Activated CD8-positive, alpha-beta T cell treated with anti-CD3 and anti-CD28 coated beads, Interleukin-2, amount 10 ng/mL, durations not matched to agents 7 days and 5 days (primary cell): ENCODE data around the gene ZNF648. TPM values are rescaled to one million over a fixed set of nuclear protein-coding genes. Genes with fewer than 3 reads are reported as not detected.
"Not testable (repeated sequence)": the region's sequence is repeated elsewhere in the genome, so short reads cannot be mapped to it uniquely, and the experiment has no call there.

ENCODE experiments used
- ATAC-seq: fragments of 150-1000 bp; cut with Tn5 transposase; one replicate; pipeline ENCODE4 v1.10.0; 2021; ENCODE audit warnings: moderate library complexity
- CTCF ChIA-PET: fragments of 350-600 bp; sonication (Branson Sonifier 250); formaldehyde crosslinking; loops from one replicate; lab custom pipeline; 2021; ENCODE audit warnings: antibody characterized with exemption; lab: Charles Lee
- POLR2A ChIA-PET: fragments of 350-600 bp; sonication (Branson Sonifier 250); formaldehyde crosslinking; loops from one replicate; lab custom pipeline; 2021; ENCODE audit warnings: antibody characterized with exemption; lab: Charles Lee
- DNase-seq: peaks from one replicate; pipeline ENCODE4 v3.0.0-alpha.2; 2020
- H3K27ac Mint-ChIP-seq: one replicate; pipeline ENCODE4 v1.8.0; 2021; ENCODE audit warnings: mild to moderate bottlenecking, mixed read lengths
- H3K27me3 Mint-ChIP-seq: one replicate; pipeline ENCODE4 v1.8.0; 2021; ENCODE audit warnings: low read depth, mixed read lengths
- H3K36me3 Mint-ChIP-seq: one replicate; pipeline ENCODE4 v1.8.0; 2021; ENCODE audit warnings: low read depth, mixed read lengths
- H3K4me1 Mint-ChIP-seq: one replicate; pipeline ENCODE4 v1.8.0; 2021; ENCODE audit warnings: low read depth, mixed read lengths
- H3K4me3 Mint-ChIP-seq: one replicate; pipeline ENCODE4 v1.8.0; 2021; ENCODE audit warnings: mild to moderate bottlenecking, mixed read lengths
- H3K9me3 Mint-ChIP-seq: one replicate; pipeline ENCODE4 v1.8.0; 2022; ENCODE audit warnings: mixed read lengths; ENCODE audit not compliant: insufficient read depth
- total RNA-seq, 2 experiments: library from RNA; stranded (reverse); gene quantifications; one replicate each; pipeline ENCODE4 v1.2.3, GENCODE V29; 2021

ZNF648 gene, protein sequence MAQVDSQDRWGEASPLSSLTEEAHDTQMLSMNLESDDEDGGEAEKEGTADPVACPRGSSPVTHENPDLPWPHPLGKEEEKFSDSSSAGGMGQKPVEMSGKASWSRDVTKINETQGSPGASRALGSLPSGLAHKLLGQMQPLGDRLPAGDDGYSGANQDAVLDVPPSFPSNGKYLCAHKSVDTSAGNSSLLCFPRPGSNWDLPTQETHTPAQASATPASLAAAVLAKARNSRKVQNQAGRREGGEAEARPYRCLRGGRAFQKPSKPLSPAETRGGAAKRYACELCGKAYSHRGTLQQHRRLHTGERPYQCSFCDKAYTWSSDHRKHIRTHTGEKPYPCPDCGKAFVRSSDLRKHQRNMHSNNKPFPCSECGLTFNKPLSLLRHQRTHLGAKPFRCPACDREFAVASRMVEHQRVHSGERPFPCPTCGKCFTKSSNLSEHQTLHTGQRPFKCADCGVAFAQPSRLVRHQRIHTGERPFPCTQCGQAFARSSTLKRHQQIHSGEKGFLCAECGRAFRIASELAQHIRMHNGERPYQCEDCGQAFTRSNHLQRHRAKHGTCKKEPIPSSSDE
- total RNA-seq = not detected

DNA sequence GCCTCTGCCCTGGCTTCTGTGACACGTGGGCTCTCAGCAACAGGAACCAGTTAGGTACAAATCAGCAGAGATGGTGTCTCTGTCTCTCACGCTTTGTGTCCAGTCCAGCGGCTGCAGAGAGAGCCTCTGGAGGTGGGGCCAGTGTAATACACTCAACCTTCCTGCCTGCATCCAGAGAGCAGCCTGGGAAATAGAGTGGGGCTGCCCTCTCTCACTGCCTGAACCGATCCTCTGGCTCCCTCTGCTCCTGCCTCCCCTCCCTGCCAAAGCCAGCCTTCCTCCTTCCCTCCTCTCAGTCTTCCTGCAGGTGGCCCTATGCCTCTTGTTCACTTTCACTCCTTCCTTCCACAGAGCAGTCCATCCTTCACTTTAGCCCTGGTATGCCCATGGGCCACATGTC lies at the start of gene ZNF648:
TSS of gene ZNF648 (minus strand) at position 119 of the 400 bp plus-strand sequence. CDS start 3,702 bp downstream, outside the sequence.
- DNase-seq (no peak), ATAC-seq (no peak)
- no peaks in the 10 kb centered on the region for H3K36me3 Mint-ChIP-seq
- H3K4me1 Mint-ChIP-seq = peaks cover 6% of the 10 kb centered on the region
- no peak within 1 kb of the TSS for H3K4me3 Mint-ChIP-seq
- ChIA-PET POLR2A (no interaction called here), CTCF (no interaction called here)
- peaks cover 45% of the 10 kb centered on the region for H3K27me3 Mint-ChIP-seq
- H3K27ac Mint-ChIP-seq = no peak within 1 kb of the TSS
- no peaks in the 10 kb centered on the region for H3K9me3 Mint-ChIP-seq

DNA sequence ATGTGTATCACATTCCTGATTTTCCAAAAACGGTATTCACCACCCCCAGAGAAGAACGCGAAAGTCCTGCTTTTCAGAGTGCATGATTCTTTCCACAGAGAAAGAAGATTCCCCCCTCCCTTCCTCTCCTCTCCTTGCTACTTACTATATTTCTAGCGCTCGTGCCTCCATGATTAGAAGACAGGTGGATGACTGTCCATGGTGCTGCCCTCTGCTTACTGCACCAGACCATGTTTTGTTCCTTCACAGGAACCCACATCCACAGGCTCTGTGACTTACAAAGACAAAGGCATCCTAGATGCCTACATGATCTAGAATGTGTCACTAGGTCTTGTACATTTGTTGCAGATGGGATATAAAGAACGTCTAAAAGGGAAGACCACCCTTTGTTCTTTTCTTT lies 49.1 kb upstream of the ZNF648 start:
- H3K27me3 Mint-ChIP-seq = peaks cover 26% of the 10 kb centered on the region
- H3K4me1 Mint-ChIP-seq = peaks cover 2% of the 10 kb centered on the region
- ChIA-PET CTCF (interaction anchor here (1.0 to 2.8 kb wide), 2 partner anchors 22 to 26 kb away, joined by 3 to 14 read pairs; no protein-coding TSS in a partner anchor), POLR2A (no interaction called here)
- H3K36me3 Mint-ChIP-seq = no peaks in the 10 kb centered on the region
- H3K27ac Mint-ChIP-seq = no peak overlapping the region
- DNase-seq (peak; percentile 48), ATAC-seq (no peak)
- H3K9me3 Mint-ChIP-seq = no peaks in the 10 kb centered on the region
- no peak overlapping the region for H3K4me3 Mint-ChIP-seq

DNA sequence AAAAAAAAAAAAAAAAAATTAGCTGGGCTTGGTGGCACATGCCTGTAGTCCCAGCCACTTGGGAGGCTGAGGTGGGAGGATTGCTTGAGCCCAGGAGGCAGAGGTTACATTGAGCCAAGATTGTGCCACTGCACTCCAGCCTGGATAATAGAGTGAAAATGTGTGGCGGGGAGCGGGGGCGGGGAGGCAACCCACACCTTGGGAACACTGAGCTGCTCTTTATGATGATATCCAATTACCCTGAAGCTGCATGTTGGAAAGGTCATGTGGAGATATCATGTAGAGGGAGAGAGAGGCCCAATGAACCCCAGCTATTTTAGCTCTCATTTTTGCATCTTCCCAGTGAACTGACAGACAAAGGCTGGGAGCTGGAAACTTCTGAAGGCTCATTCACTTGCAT lies 48.3 kb upstream of the ZNF648 start:
- CTCF ChIA-PET = interaction anchor here (1.0 to 3.9 kb wide), 5 partner anchors 21 to 33 kb away, joined by 3 to 20 read pairs (median 9); no protein-coding TSS in a partner anchor
- Mint-ChIP-seq H3K27ac (no peak overlapping the region), H3K27me3 (peaks cover 25% of the 10 kb centered on the region), H3K4me3 (no peak overlapping the region), H3K36me3 (no peaks in the 10 kb centered on the region), H3K4me1 (peaks cover 2% of the 10 kb centered on the region), H3K9me3 (no peaks in the 10 kb centered on the region)
- POLR2A ChIA-PET = no interaction called here
- ATAC-seq = no peak
- no peak for DNase-seq

DNA sequence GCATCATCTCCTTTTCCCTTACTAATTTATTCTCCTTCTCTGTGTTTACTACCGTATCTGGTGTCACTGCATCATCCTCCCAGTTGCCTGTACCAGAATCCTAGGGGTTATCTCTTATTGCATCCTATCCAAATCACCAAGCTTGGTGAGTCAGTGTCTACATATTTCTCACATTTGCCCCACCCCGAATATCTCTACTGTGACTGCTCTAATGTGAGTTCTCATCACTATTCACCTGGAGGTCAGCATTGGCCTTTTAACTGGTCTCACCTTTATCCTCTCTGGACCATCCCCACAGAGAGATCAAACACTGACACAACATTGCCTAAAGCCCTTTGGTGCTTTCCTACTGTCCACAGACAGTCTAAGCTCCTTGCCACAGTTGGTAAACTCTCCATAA lies 45.7 kb upstream of the ZNF648 start:
- Mint-ChIP-seq H3K4me3 (no peak overlapping the region), H3K36me3 (no peaks in the 10 kb centered on the region), H3K27me3 (peaks cover 33% of the 10 kb centered on the region), H3K27ac (no peak overlapping the region), H3K9me3 (no peaks in the 10 kb centered on the region), H3K4me1 (no peaks in the 10 kb centered on the region)
- DNase-seq = no peak
- no peak for ATAC-seq
- POLR2A ChIA-PET = no interaction called here
- CTCF ChIA-PET = interaction anchor here (2.9 to 3.9 kb wide), 2 partner anchors 27 to 36 kb away, joined by 9 to 20 read pairs; no protein-coding TSS in a partner anchor

DNA sequence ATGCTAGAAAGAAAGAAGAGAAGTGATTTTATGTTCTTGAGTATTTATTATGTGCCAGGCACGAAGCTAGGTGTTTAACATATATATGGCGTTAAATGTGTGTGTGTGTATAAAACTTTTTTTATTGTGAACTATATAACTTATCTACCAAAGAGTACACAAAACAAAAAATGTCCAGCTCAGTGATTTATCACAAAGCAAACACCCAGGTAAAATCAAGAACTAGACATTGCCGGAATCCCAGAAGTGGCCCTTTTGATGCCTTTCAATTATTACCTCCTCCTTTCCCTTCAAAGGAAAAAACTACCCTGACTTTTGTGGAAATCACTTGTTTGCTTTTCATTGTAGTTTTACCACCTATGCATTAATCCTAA lies 40.5 kb upstream of the ZNF648 start:
- Mint-ChIP-seq H3K9me3 (no peaks in the 10 kb centered on the region), H3K4me1 (no peaks in the 10 kb centered on the region), H3K36me3 (no peaks in the 10 kb centered on the region), H3K4me3 (no peak overlapping the region), H3K27ac (no peak overlapping the region), H3K27me3 (peaks cover 55% of the 10 kb centered on the region)
- ATAC-seq = no peak
- ChIA-PET POLR2A (no interaction called here), CTCF (interaction anchor here (1.7 kb wide), 1 partner anchor 22 kb away, joined by 3 read pairs; no protein-coding TSS in a partner anchor)
- no peak for DNase-seq

DNA sequence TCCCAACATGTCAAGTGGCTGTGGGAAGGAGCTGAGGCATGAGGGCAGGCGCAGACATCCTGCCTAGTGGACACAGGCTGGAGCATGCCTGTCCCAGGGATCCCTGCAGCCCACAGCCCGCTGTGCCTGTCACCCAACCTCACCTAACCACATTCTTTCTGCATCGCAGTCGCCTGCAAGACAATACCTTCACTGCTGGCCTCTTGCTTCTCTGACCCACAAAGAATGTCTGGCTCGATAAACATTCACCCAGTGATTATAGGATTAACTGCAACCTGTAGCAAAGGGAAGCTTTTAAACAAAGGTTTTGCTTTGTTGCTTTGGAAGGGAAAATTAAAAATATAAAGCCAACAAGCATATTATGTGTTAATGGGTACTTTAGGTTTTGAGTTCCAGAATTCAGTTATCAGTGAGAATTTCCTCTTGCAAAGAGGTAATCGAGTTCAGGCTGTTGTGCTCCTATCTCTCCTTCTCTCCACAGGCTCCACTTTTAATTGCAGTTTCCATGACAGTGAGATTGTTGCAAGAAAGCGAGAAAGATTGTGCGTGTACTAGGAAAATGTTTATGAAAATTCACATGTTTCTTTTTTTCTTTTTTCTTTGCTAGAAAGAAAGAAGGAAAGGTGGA lies 40.0 kb upstream of the ZNF648 start:
- DNase-seq (no peak), ATAC-seq (no peak)
- Mint-ChIP-seq H3K9me3 (no peaks in the 10 kb centered on the region), H3K27ac (no peak overlapping the region), H3K27me3 (peaks cover 55% of the 10 kb centered on the region), H3K4me1 (peaks cover 2% of the 10 kb centered on the region), H3K4me3 (no peak overlapping the region), H3K36me3 (no peaks in the 10 kb centered on the region)
- POLR2A ChIA-PET = no interaction called here
- CTCF ChIA-PET = interaction anchor here (1.7 kb wide), 1 partner anchor 21 kb away, joined by 3 read pairs; no protein-coding TSS in a partner anchor

DNA sequence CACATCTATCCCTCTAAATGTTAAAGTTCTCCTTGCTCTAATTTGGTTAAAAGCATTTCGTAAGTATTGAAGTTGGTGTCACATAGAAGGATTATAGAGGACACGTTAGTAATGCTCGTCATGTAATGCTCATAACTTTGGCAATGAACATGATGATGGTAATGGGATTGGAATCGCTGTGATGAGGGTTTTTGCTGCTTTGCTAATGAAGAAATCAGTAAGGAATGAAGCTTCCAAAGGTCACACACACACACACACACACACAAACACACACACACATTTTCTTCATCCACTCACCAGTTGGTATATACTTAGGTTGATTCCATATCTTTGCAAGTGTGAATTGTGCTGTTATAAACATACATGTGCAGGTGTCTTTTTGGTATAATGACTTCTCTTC lies 36.8 kb upstream of the ZNF648 start:
- H3K9me3 Mint-ChIP-seq = no peaks in the 10 kb centered on the region
- no peak overlapping the region for H3K4me3 Mint-ChIP-seq
- no peak overlapping the region for H3K27ac Mint-ChIP-seq
- ATAC-seq (no peak), DNase-seq (no peak)
- H3K36me3 Mint-ChIP-seq = no peaks in the 10 kb centered on the region
- ChIA-PET POLR2A (no interaction called here), CTCF (no interaction called here)
- peaks cover 2% of the 10 kb centered on the region for H3K4me1 Mint-ChIP-seq
- H3K27me3 Mint-ChIP-seq = peaks cover 51% of the 10 kb centered on the region

DNA sequence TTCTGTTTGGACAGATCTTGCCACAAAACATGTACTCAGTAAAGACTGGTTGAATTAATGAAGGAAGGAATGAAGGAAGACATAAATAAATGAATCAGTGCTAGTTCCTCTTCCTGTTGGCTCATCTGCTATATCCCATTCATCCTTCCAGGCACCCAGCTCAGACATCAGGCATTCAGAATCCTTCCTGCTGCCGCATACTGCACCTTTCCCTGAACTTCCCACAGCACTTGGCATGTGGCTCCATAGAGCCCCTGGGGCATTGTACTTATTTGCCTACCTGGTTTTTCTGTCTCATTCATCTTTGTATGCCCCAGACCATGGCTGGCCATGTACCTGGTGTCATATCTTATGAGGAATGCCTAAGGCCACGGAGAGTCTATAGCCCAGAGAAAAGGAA lies 34.4 kb upstream of the ZNF648 start:
- H3K4me3 Mint-ChIP-seq = no peak overlapping the region
- DNase-seq = no peak
- POLR2A ChIA-PET = no interaction called here

DNA sequence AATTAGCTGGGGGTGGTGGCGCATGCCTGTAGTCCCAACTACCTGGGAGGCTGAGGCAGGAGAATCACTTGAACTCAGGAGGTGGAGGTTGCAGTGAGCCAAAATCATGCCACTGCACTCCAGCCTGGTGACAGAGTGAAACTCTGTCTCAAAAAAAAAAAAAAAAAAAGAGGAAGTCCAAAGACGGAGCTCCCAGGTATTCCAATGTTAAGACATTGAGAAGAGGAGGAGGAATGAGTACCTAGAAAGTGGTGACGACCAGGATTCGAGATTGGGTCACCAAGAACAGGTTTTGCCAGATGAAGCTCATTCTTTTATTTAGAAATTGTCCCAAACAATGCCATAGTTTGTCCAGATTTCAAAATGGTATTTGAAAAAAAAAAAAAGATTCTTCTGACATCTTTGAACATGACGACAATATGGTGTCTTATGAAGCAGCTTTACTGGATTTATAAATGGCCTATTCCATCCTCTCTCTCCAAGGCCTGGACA lies 33.0 kb upstream of the ZNF648 start:
- H3K4me1 Mint-ChIP-seq, H3K27ac Mint-ChIP-seq, DNase-seq, ATAC-seq, H3K9me3 Mint-ChIP-seq, H3K4me3 Mint-ChIP-seq, POLR2A ChIA-PET, H3K36me3 Mint-ChIP-seq: not testable (repeated sequence)
- H3K27me3 Mint-ChIP-seq = peaks cover 36% of the 10 kb centered on the region
- CTCF ChIA-PET = interaction anchor here (0.9 to 1.8 kb wide), 5 partner anchors 9 to 301 kb away, joined by 3 to 8 read pairs (median 6); no protein-coding TSS in a partner anchor

More for the DNA sequence above, 34.4 kb upstream of the ZNF648 start:
- Mint-ChIP-seq H3K27ac (no peak overlapping the region), H3K4me1 (peaks cover 2% of the 10 kb centered on the region), H3K36me3 (no peaks in the 10 kb centered on the region), H3K27me3 (peaks cover 42% of the 10 kb centered on the region), H3K9me3 (no peaks in the 10 kb centered on the region)
- ATAC-seq = no peak
- CTCF ChIA-PET = no interaction called here

DNA sequence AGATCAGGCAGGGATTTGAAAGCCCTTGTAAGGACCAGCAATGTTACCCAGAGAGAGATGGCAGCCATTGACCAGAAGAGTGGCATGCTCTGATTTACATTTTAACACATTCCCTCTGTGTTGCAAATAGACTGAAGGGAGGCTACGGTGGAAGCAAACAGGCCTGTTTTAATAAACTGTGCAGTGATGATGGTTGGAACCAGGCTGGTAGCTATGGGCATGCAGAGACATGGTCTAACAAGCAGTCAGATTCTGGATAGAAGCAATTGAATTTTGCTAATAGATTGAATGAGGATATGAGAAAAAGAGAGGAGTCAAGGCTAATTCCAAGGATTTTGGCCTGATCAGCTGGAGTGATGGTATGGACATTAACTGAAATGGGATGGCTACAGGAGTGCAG lies 32.3 kb upstream of the ZNF648 start:
- no peak overlapping the region for H3K4me3 Mint-ChIP-seq
- no peaks in the 10 kb centered on the region for H3K36me3 Mint-ChIP-seq
- peaks cover 30% of the 10 kb centered on the region for H3K27me3 Mint-ChIP-seq
- ChIA-PET CTCF (interaction anchor here (1.4 to 1.8 kb wide), 2 partner anchors 8 to 13 kb away, joined by 6 to 8 read pairs; no protein-coding TSS in a partner anchor), POLR2A (no interaction called here)
- H3K27ac Mint-ChIP-seq = no peak overlapping the region
- peaks cover 16% of the 10 kb centered on the region for H3K4me1 Mint-ChIP-seq
- DNase-seq (no peak), ATAC-seq (no peak)
- no peaks in the 10 kb centered on the region for H3K9me3 Mint-ChIP-seq

DNA sequence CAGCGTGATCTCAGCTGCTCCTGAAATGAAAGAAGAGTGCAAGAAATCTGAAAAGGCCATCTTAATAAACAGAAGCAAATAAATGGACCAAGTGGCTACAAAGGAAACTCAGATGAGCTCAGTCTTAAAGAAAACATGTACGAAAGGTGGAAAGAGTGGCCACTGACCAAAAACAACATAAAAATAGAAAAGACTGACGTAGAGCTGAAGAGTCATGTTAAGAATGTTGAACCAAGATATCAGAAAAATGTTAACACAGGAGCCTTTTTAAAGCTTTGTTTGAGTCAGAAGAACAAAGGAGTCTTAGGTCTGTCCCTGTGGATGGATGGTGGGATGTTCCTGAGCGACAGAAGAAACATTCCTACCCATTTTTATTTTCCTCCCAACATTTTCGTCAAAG lies 30.8 kb upstream of the ZNF648 start:
- H3K9me3 Mint-ChIP-seq = no peaks in the 10 kb centered on the region
- ChIA-PET POLR2A (no interaction called here), CTCF (interaction anchor here (1.5 to 2.4 kb wide), 3 partner anchors 12 to 305 kb away, joined by 5 to 13 read pairs (median 9); no protein-coding TSS in a partner anchor)
- H3K36me3 Mint-ChIP-seq = no peaks in the 10 kb centered on the region
- ATAC-seq (no peak), DNase-seq (no peak)
- H3K27ac Mint-ChIP-seq = no peak overlapping the region
- peaks cover 20% of the 10 kb centered on the region for H3K27me3 Mint-ChIP-seq
- H3K4me1 Mint-ChIP-seq = peaks cover 30% of the 10 kb centered on the region
- no peak overlapping the region for H3K4me3 Mint-ChIP-seq
